H1 (cell line): ENCODE data around the gene SH3D19. TPM values are rescaled to one million over a fixed set of nuclear protein-coding genes. Genes with fewer than 3 reads are reported as not detected.

ENCODE experiments used
- ATF2 ChIP-seq: IDR thresholded peaks from 2 replicates; pipeline ENCODE4 v1.6.1; 2012; ENCODE audit warnings: low read length, inconsistent platforms
- CEBPB ChIP-seq: IDR thresholded peaks from 2 replicates; pipeline ENCODE4 v1.6.1; 2012; ENCODE audit warnings: low read depth, low read length
- NANOG ChIP-seq: IDR thresholded peaks from 2 replicates; pipeline ENCODE4 v1.6.1; 2011; ENCODE audit warnings: low read length, low read depth, mild to moderate bottlenecking, inconsistent platforms; ENCODE audit not compliant: insufficient read depth, poor library complexity, severe bottlenecking
- polyA plus RNA-seq, 7 experiments: library from polyadenylated mRNA; depleted of rRNA in 3 of 7; stranded (reverse) in 5 of 7; unstranded in 2 of 7; fragments of >200 nt in 5 of 7; fragments of 200-250 nt in 2 of 7; gene quantifications; 1 replicate in 5 of 7; 2 replicates in 1 of 7; 4 replicates in 1 of 7; pipeline versions ENCODE4 v1.2.1 to v1.2.3, GENCODE V29; 2011 to 2013; ENCODE audit warnings: missing spikeins in 2 of 7, mixed read lengths in 2 of 7
- total RNA-seq: library from RNA; stranded (reverse); fragmentation: NEBNext Ultra II Directional; extraction: Animal tissue kit (Norgen Biotek cat#: 25700); gene quantifications from 2 replicates; pipeline ENCODE4 v1.2.1, GENCODE V29; 2021

Gene SH3D19
- total and polyA plus RNA-seq, 2 of the 8 experiments (the other 6 are each of a cell fraction or from before 2014, with no cell fraction given), result 11.7 to 51.3 TPM

- no peak for TF ChIP-seq ATF2
- no peak for TF ChIP-seq CEBPB
- no peak for TF ChIP-seq NANOG
These were observed 65.7 kb downstream of the SH3D19 start (continued) for GRCh38 chr4:151259752-151260151.
